NT2/D1 (cell line): Measurements from ENCODE around the gene RPS24.

ENCODE experiments used
- SUZ12 ChIP-seq: IDR thresholded peaks from 2 replicates; pipeline ENCODE4 v1.6.1; 2011; ENCODE audit not compliant: insufficient read length, insufficient read depth; ENCODE audit errors: extremely low read depth
- ZNF274 ChIP-seq: IDR thresholded peaks from 2 replicates; pipeline ENCODE4 v1.6.1; 2011; ENCODE audit warnings: mild to moderate bottlenecking, low read depth, low read length

GRCh38 chr10:78041170-78042057 is 7.8 kb downstream of the RPS24 start:
- TF ChIP-seq ZNF274 (no peak), SUZ12 (no peak)
